Liver (tissue), 9 donors: Measurements from ENCODE around the gene PDE9A. TPM values are rescaled to one million over a fixed set of nuclear protein-coding genes. Genes with fewer than 3 reads are reported as not detected.

ENCODE experiments used
- DNase-seq: peaks from one replicate; pipeline ENCODE4 v3.0.0-alpha.2; 2017; ENCODE audit warnings: low spot score
- H3K27ac ChIP-seq, 2 donors: one replicate each; pipeline ENCODE4 v1.7.0; 2013; ENCODE audit warnings: inconsistent platforms in 2 of 2, low read length in 2 of 2, control low read depth in 1 of 2, low read depth in 1 of 2, mild to moderate bottlenecking in 1 of 2
- H3K27me3 ChIP-seq, 4 donors: one replicate each; pipeline versions ENCODE4 v1.6.1 to v1.7.0; 2013; ENCODE audit warnings: low read length in 3 of 4, inconsistent platforms in 1 of 4, mild to moderate bottlenecking in 1 of 4, moderate library complexity in 1 of 4; ENCODE audit not compliant: control insufficient read depth in 4 of 4, insufficient read depth in 4 of 4
- H3K36me3 ChIP-seq, 4 donors: one replicate each; pipeline versions ENCODE4 v1.6.1 to v1.7.0; 2013; ENCODE audit warnings: low read length in 3 of 4, mild to moderate bottlenecking in 3 of 4, low read depth in 1 of 4, moderate library complexity in 1 of 4; ENCODE audit not compliant: control insufficient read depth in 4 of 4, insufficient read depth in 3 of 4
- H3K4me1 ChIP-seq, 4 donors: one replicate each; pipeline versions ENCODE4 v1.6.1 to v1.7.0; 2013; ENCODE audit warnings: low read length in 3 of 4, mild to moderate bottlenecking in 3 of 4, moderate library complexity in 1 of 4; ENCODE audit not compliant: control insufficient read depth in 4 of 4, insufficient read depth in 4 of 4
- H3K4me3 ChIP-seq, 3 donors: one replicate each; pipeline versions ENCODE4 v1.6.1 to v1.7.0; 2013; ENCODE audit warnings: low read length in 3 of 3, control low read depth in 1 of 3, low read depth in 1 of 3, mild to moderate bottlenecking in 1 of 3
- H3K9ac ChIP-seq, 2 donors: one replicate each; pipeline ENCODE4 v1.7.0; 2013; ENCODE audit warnings: low read length in 2 of 2, mild to moderate bottlenecking in 2 of 2, moderate library complexity in 2 of 2, control low read depth in 1 of 2, low read depth in 1 of 2
- H3K9me3 ChIP-seq, 4 donors: one replicate each; pipeline versions ENCODE4 v1.6.1 to v1.7.0; 2013; ENCODE audit warnings: low read length in 3 of 4; ENCODE audit not compliant: control insufficient read depth in 4 of 4
- ATF3 ChIP-seq: IDR thresholded peaks from 2 replicates; pipeline ENCODE4 v1.6.1; 2016; ENCODE audit warnings: antibody characterized with exemption
- EGR1 ChIP-seq, 2 donors: IDR thresholded peaks; 2 replicates each; pipeline ENCODE4 v1.6.1; 2016 to 2018; ENCODE audit warnings: antibody characterized with exemption in 2 of 2, low read depth in 2 of 2
- FOXA2 ChIP-seq: IDR thresholded peaks from 2 replicates; pipeline ENCODE4 v1.6.1; 2016; ENCODE audit warnings: antibody characterized with exemption
- HNF4G ChIP-seq: IDR thresholded peaks from 2 replicates; pipeline ENCODE4 v1.6.1; 2016; ENCODE audit warnings: antibody characterized with exemption
- JUND ChIP-seq, 2 donors: IDR thresholded peaks; 2 replicates each; pipeline ENCODE4 v1.6.1; 2016; ENCODE audit warnings: antibody characterized with exemption in 2 of 2
- MAX ChIP-seq: IDR thresholded peaks from 2 replicates; pipeline ENCODE4 v1.6.1; 2016; ENCODE audit warnings: antibody characterized with exemption
- NR2F2 ChIP-seq: IDR thresholded peaks from 2 replicates; pipeline ENCODE4 v1.6.1; 2016; ENCODE audit warnings: antibody characterized with exemption
- RAD21 ChIP-seq, 2 donors: IDR thresholded peaks; 2 replicates each; pipeline ENCODE4 v1.6.1; 2016; ENCODE audit warnings: antibody characterized with exemption in 2 of 2, mild to moderate bottlenecking in 2 of 2
- SP1 ChIP-seq: IDR thresholded peaks from 2 replicates; pipeline ENCODE4 v1.6.1; 2018; ENCODE audit warnings: antibody characterized with exemption, mild to moderate bottlenecking
- TAF1 ChIP-seq: conservative IDR thresholded peaks from 2 replicates; pipeline ENCODE4 v1.6.1; 2016; ENCODE audit warnings: antibody characterized with exemption, mild to moderate bottlenecking
- WGBS: extraction: QIAGEN DNeasy Blood & Tissue Kit; methylation state at CpG from one replicate; pipeline ENCODE4 v1.1.7; 2013; 5-methylcytosine and 5-hydroxymethylcytosine counted together
- polyA plus RNA-seq, 2 donors: library from polyadenylated mRNA; stranded (reverse) in 1 of 2; unstranded in 1 of 2; fragments of 200-250 nt in 1 of 2; fragments of >200 nt in 1 of 2; fragmentation: Nextera tagmentation in 1 of 2; extraction: Ambion mirVana in 1 of 2; gene quantifications; one replicate each; pipeline versions ENCODE4 v1.2.1 to v1.2.3, GENCODE V29; 2013 to 2015
- total RNA-seq, 2 donors: library from RNA; depleted of rRNA; stranded (reverse); fragments of >200 nt; gene quantifications; one replicate each; pipeline ENCODE4 v1.2.3, GENCODE V29; 2014
- TF ChIP-seq, protein P1 (sequence below): IDR thresholded peaks from 2 replicates; pipeline ENCODE4 v1.6.1; 2016; ENCODE audit warnings: antibody characterized with exemption
- donor health status: healthy.
- donor health status: healthy.
- donor health status: healthy.
- donor health status: healthy.
- donor health status: healthy.

Gene PDE9A
- total and polyA plus RNA-seq, 4 donors = 1.5 to 4.2 (median 2.7) TPM

DNA sequence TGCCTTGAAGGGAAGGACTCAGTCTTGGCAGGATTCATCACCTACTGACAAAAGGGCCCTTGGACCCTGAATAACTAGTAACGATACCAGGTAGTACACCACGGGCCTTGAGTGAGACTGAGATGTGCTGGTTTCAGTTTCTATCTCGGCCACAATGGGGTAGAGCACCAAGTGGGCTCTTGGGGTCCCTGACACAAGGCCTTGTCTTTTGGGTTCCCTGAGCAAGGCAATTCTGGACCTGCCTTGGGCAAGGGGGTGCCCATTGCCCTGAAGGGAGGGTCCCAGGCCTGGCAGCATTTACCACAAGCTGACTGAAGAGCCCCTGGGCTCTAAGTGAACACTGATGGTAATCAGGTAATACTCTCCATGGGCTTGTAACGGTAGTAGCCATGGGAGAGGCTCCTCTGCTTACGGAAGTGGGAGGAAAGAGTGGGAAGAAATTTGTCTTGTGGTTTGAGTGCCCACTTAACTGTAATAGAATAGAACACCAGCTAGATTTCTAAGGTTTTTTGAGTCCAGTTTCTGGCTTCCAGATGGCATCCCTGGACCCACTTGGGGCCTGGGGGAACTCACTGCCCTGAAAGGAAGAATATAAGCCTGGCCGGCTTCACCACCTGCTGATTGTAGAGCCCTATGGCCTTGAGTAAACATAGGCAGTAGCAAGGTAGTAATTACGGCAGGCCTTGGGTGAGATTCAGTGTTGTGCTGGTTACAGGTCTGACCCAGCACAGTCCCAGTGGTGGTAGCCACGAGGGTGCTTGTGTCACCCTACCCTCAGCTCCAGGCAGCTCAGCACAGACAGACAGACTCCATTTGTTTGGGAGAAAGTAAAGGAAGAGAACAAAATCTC, 167.4 kb downstream of the PDE9A start:
- H3K36me3 ChIP-seq = no peaks in the 10 kb centered on the region
- no peak for DNase-seq
- H3K4me3 ChIP-seq = no peak overlapping the region
- H3K27me3 ChIP-seq = no peaks in the 10 kb centered on the region
- no peak overlapping the region for H3K27ac ChIP-seq
- no peaks in the 10 kb centered on the region for H3K9me3 ChIP-seq
- 85% methylated on average over 8 of the region's 8 CpGs for WGBS
- no peaks in the 10 kb centered on the region for H3K4me1 ChIP-seq
- TF ChIP-seq HNF4G (no peak), NR2F2 (no peak), SP1 (no peak), MAX (no peak), ATF3 (no peak), RAD21 (IDR thresholded peaks at IDR 0.05) (no peak), TAF1 (no peak), FOXA2 (no peak), EGR1 (IDR thresholded peaks at IDR 0.05; ENCODE audit: low read depth in 2 of 2) (no peak), JUND (IDR thresholded peaks at IDR 0.05) (no peak)
- TF ChIP-seq, protein P1, sequence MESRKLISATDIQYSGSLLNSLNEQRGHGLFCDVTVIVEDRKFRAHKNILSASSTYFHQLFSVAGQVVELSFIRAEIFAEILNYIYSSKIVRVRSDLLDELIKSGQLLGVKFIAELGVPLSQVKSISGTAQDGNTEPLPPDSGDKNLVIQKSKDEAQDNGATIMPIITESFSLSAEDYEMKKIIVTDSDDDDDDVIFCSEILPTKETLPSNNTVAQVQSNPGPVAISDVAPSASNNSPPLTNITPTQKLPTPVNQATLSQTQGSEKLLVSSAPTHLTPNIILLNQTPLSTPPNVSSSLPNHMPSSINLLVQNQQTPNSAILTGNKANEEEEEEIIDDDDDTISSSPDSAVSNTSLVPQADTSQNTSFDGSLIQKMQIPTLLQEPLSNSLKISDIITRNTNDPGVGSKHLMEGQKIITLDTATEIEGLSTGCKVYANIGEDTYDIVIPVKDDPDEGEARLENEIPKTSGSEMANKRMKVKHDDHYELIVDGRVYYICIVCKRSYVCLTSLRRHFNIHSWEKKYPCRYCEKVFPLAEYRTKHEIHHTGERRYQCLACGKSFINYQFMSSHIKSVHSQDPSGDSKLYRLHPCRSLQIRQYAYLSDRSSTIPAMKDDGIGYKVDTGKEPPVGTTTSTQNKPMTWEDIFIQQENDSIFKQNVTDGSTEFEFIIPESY = no peak
- no peak overlapping the region for H3K9ac ChIP-seq

Other genes starting within 250 kb of the PDE9A start
- gene UBASH3A, start 249.7 kb upstream of the PDE9A start, total RNA-seq = under 1 TPM; 0.65 to 0.75 TPM
- under 1 TPM; 0.10 to 0.24 TPM for gene UBASH3A, start 249.7 kb upstream of the PDE9A start, polyA plus RNA-seq
- gene RSPH1, start 157.4 kb upstream of the PDE9A start, total RNA-seq = under 1 TPM; 0.09 to 0.17 TPM
- gene RSPH1, start 157.4 kb upstream of the PDE9A start, polyA plus RNA-seq = under 1 TPM in 1 of 2 donors, not detected in 1; 0.16 TPM
- gene SLC37A1, start 139.8 kb upstream of the PDE9A start, total RNA-seq = 1 to 10 TPM; 6.1 to 7.2 TPM
- 1 to 10 TPM; 2.0 to 2.4 TPM for gene SLC37A1, start 139.8 kb upstream of the PDE9A start, polyA plus RNA-seq
- gene WDR4, start 225.9 kb downstream of the PDE9A start, total RNA-seq = 10 to 100 TPM in 1 of 2 donors, 1 to 10 TPM in 1; 9.2 to 12.9 TPM
- 1 to 10 TPM; 4.6 to 9.3 TPM for gene WDR4, start 225.9 kb downstream of the PDE9A start, polyA plus RNA-seq
- 10 to 100 TPM; 18.5 to 31.3 TPM for gene NDUFV3, start 239.7 kb downstream of the PDE9A start, total RNA-seq
- 10 to 100 TPM; 15.8 to 25.3 TPM for gene NDUFV3, start 239.7 kb downstream of the PDE9A start, polyA plus RNA-seq